NCI-H187 (cell line): ENCODE results near the gene EDRF1.

Experiments used
- DNase-seq, 2 experiments: peaks; one replicate each; lab custom pipeline; 2025; lab: John Stamatoyannopoulos, UW

The EDRF1 gene

GRCh38 chr10:125788156-125789034 is 68.9 kb downstream of the EDRF1 start:
- no peak for DNase-seq

- DNase-seq = no peak
Observed at GRCh38 chr10:125792342-125793300, 73.1 kb downstream of the EDRF1 start.

- no peak for DNase-seq
Observed at GRCh38 chr10:125795128-125795527, 75.6 kb downstream of the EDRF1 start.

- no peak for DNase-seq
Observed at GRCh38 chr10:125795637-125796190, 76.2 kb downstream of the EDRF1 start.

- DNase-seq = no peak
Observed at GRCh38 chr10:125797424-125797823, 77.9 kb downstream of the EDRF1 start.

- DNase-seq = no peak
Observed at GRCh38 chr10:125797994-125798662, 78.6 kb downstream of the EDRF1 start.

- no peak for DNase-seq
Observed at GRCh38 chr10:125799451-125800182, 80.1 kb downstream of the EDRF1 start.

- no peak for DNase-seq
Observed at GRCh38 chr10:125801574-125801973, 82.1 kb downstream of the EDRF1 start.

- DNase-seq = no peak
Observed at GRCh38 chr10:125802131-125802530, 82.6 kb downstream of the EDRF1 start.

- no peak for DNase-seq
Observed at GRCh38 chr10:125802739-125803138, 83.2 kb downstream of the EDRF1 start.

- DNase-seq = no peak
Observed at GRCh38 chr10:125808047-125808446, 88.5 kb downstream of the EDRF1 start.

- no peak for DNase-seq
Observed at GRCh38 chr10:125811251-125811650, 91.7 kb downstream of the EDRF1 start.

GRCh38 chr10:125812128-125812750 is 92.7 kb downstream of the EDRF1 start:
- no peak for DNase-seq
